Right lobe of liver (tissue), 6 donors: Measurements from ENCODE around the gene SLC6A9. TPM values are rescaled to one million over a fixed set of nuclear protein-coding genes. Genes with fewer than 3 reads are reported as not detected.

Experiments used
- ATAC-seq, 4 donors: fragments of 200-7000 bp; cut with Tn5 transposase; one replicate each; pipeline ENCODE4 v1.9.1; 2020; ENCODE audit warnings: mild to moderate bottlenecking in 4 of 4, moderate library complexity in 4 of 4
- DNase-seq, 3 donors: peaks; one replicate each; pipeline ENCODE4 v3.0.0-alpha.2; 2020
- H3K27ac ChIP-seq, 3 donors: fragments of 200-600 bp; one replicate each; pipeline ENCODE4 v1.8.0; 2022
- H3K27me3 ChIP-seq, 2 donors: fragments of 200-600 bp; one replicate each; pipeline ENCODE4 v1.8.0; 2022
- H3K36me3 ChIP-seq, 4 donors: fragments of 200-600 bp; sonication (generic) in 1 of 4; one replicate each; pipeline versions ENCODE4 v1.5.1 to v1.8.0; 2017 to 2022; ENCODE audit warnings: control low read depth in 1 of 4
- H3K4me1 ChIP-seq, 4 donors: fragments of 200-600 bp; sonication (generic) in 1 of 4; one replicate each; pipeline versions ENCODE4 v1.5.1 to v1.8.0; 2017 to 2022; ENCODE audit warnings: control low read depth in 1 of 4
- H3K4me3 ChIP-seq, 3 donors: fragments of 200-600 bp; one replicate each; pipeline ENCODE4 v1.8.0; 2022
- H3K9me3 ChIP-seq, 4 donors: fragments of 200-600 bp; sonication (generic) in 1 of 4; one replicate each; pipeline versions ENCODE4 v1.5.1 to v1.8.0; 2017 to 2022; ENCODE audit warnings: control low read depth in 1 of 4
- CTCF ChIP-seq, 4 donors: fragments of 200-600 bp in 3 of 4; fragments of 450-650 bp in 1 of 4; IDR thresholded peaks; one replicate each; pipeline versions ENCODE4 v1.5.1 to v1.8.0; 2016 to 2022; ENCODE audit warnings: antibody characterized with exemption in 4 of 4, mild to moderate bottlenecking in 2 of 4
- POLR2A ChIP-seq: fragments of 450-650 bp; IDR thresholded peaks from one replicate; pipeline ENCODE4 v1.6.1; 2017; ENCODE audit warnings: antibody characterized with exemption, mild to moderate bottlenecking
- WGBS: methylation state at CpG from one replicate; pipeline ENCODE4 v1.1.6; 2018; ENCODE audit warnings: low coverage, low lambda C conversion rate; ENCODE audit not compliant: insufficient coverage; ENCODE audit errors: missing lambda C conversion rate; 5-methylcytosine and 5-hydroxymethylcytosine counted together
- intact Hi-C, 2 donors: fragments of 100-400 bp; cut with DNase I; formaldehyde crosslinking; loops; one replicate each; pipeline versions ENCODE4 v1.11.2 to v1.14.1; 2022
- total RNA-seq, 6 experiments: library from RNA; depleted of rRNA in 2 of 6; stranded (reverse); fragments of >200 nt in 2 of 6; fragmentation: NEBNext Ultra II Directional in 3 of 6; extraction: Animal tissue kit (Norgen Biotek cat#: 25700) in 3 of 6; gene quantifications; one replicate each; pipeline versions ENCODE4 v1.1.0 to v1.2.4, GENCODE V29; 2016 to 2023
- donor health status: DM: no; HTN: yes; CAD: no.
- donor health status: DM: no; HTN: no; CAD: no.
- donor health status: DM: no; HTN: no; CAD: no.
- donor health status: DM: no; HTN: yes; CAD: no.
- donor health status: DM: no; HTN: yes; CAD: no.

SLC6A9 gene
- total RNA-seq, 6 experiments from 2014 or later: 0.78 to 2.2 (median 1.9) TPM

GRCh38 chr1:44034423-44034822 is 3.2 kb upstream of the SLC6A9 start:
- no peak for ATAC-seq

GRCh38 chr1:44033756-44034155 is 2.5 kb upstream of the SLC6A9 start:
- DNase-seq (no peak), ATAC-seq (no peak)
- WGBS: 75% methylated on average over 2 of the region's 8 CpGs
- H3K27me3 ChIP-seq: no peaks in the 10 kb centered on the region
- intact Hi-C loops: no loop called here
- H3K4me1 ChIP-seq: peaks cover 0 to 3% (median 0%) of the 10 kb centered on the region in 4 donors
- no peaks in the 10 kb centered on the region for H3K36me3 ChIP-seq
- H3K27ac ChIP-seq: no peak overlapping the region
- no peak for TF ChIP-seq POLR2A
- TF ChIP-seq CTCF (IDR thresholded peaks at IDR 0.05): no peak
- H3K9me3 ChIP-seq: no peaks in the 10 kb centered on the region
- H3K4me3 ChIP-seq: no peak overlapping the region

More at GRCh38 chr1:44034423-44034822, 3.2 kb upstream of the SLC6A9 start:
- no peak for DNase-seq
- TF ChIP-seq CTCF (IDR thresholded peaks at IDR 0.05) (no peak), POLR2A (no peak)
- Histone ChIP-seq H3K4me3 (no peak overlapping the region), H3K9me3 (no peaks in the 10 kb centered on the region), H3K4me1 (peaks cover 0 to 3% (median 0%) of the 10 kb centered on the region in 4 donors), H3K27me3 (no peaks in the 10 kb centered on the region), H3K27ac (no peak overlapping the region), H3K36me3 (no peaks in the 10 kb centered on the region)
- WGBS: 100% methylated on average over 1 of the region's 4 CpGs
- intact Hi-C loops: no loop called here

GRCh38 chr1:44033041-44033575 is 1.8 kb upstream of the SLC6A9 start:
- Histone ChIP-seq H3K36me3 (no peaks in the 10 kb centered on the region), H3K4me1 (peaks cover 0 to 3% (median 0%) of the 10 kb centered on the region in 4 donors), H3K27ac (no peak overlapping the region), H3K27me3 (no peaks in the 10 kb centered on the region), H3K9me3 (no peaks in the 10 kb centered on the region), H3K4me3 (no peak overlapping the region)
- ATAC-seq (no peak), DNase-seq (no peak)
- TF ChIP-seq CTCF (IDR thresholded peaks at IDR 0.05): no peak
- WGBS: 79% methylated on average over 5 of the region's 8 CpGs
- intact Hi-C loops: no loop called here

GRCh38 chr1:44032170-44032790 is 1.0 kb upstream of the SLC6A9 start:
- H3K27me3 ChIP-seq: no peaks in the 10 kb centered on the region
- WGBS: 47% methylated on average over 5 of the region's 6 CpGs
- peaks cover 0 to 3% (median 0%) of the 10 kb centered on the region in 4 donors for H3K4me1 ChIP-seq
- DNase-seq (no peak), ATAC-seq (peak in 1 of 4 donors; percentile 5)
- H3K27ac ChIP-seq: no peak overlapping the region
- no peak for TF ChIP-seq POLR2A
- TF ChIP-seq CTCF (IDR thresholded peaks at IDR 0.05): no peak
- no peaks in the 10 kb centered on the region for H3K9me3 ChIP-seq
- no peaks in the 10 kb centered on the region for H3K36me3 ChIP-seq
- intact Hi-C loops: no loop called here
- no peak overlapping the region for H3K4me3 ChIP-seq
